PC-9 (cell line): ENCODE data around the gene TMEM156. TPM values are rescaled to one million over a fixed set of nuclear protein-coding genes. Genes with fewer than 3 reads are reported as not detected.

Source experiments
- BruUV-seq: library from RNA; stranded (reverse); fragments of 400-500 nt; replicated peaks from 2 replicates; lab custom pipeline; 2021; lab: Mats Ljungman, UMichigan
- CTCF ChIA-PET: fragments of 300-600 bp; sonication (Branson Sonifier 250); formaldehyde crosslinking; loops from one replicate; lab custom pipeline; 2022; ENCODE audit warnings: antibody characterized with exemption; lab: Charles Lee
- POLR2A ChIA-PET: fragments of 300-600 bp; sonication (Branson Sonifier 250); formaldehyde crosslinking; loops from one replicate; lab custom pipeline; 2022; ENCODE audit warnings: antibody characterized with exemption; ENCODE audit not compliant: unreplicated experiment; lab: Charles Lee
- DNase-seq, 2 experiments: peaks; one replicate each; pipeline versions ENCODE4 v3.0.0 to v3.0.0-alpha.2; 2015 to 2022; ENCODE audit warnings: mixed read lengths in 1 of 2
- H2AFZ ChIP-seq: fragments of 200-600 bp; sonication (generic); 2 replicates; pipeline ENCODE4 v1.8.1; 2017; ENCODE audit warnings: antibody characterized with exemption
- H3F3A ChIP-seq: fragments of 200-600 bp; sonication (generic); 2 replicates; pipeline ENCODE4 v1.8.1; 2017; ENCODE audit warnings: antibody characterized with exemption, mild to moderate bottlenecking, low read depth; ENCODE audit not compliant: insufficient read depth
- H3K27ac ChIP-seq: fragments of 200-600 bp; sonication (generic); 2 replicates; pipeline ENCODE4 v1.6.1; 2016; ENCODE audit warnings: mixed run types
- H3K27me3 ChIP-seq: fragments of 200-600 bp; sonication (generic); 2 replicates; pipeline ENCODE4 v1.6.1; 2016; ENCODE audit warnings: low read depth, mixed run types; ENCODE audit not compliant: insufficient read depth
- H3K36me3 ChIP-seq: fragments of 200-600 bp; sonication (generic); 2 replicates; pipeline ENCODE4 v1.6.1; 2016; ENCODE audit warnings: low read depth, mixed run types
- H3K4me1 ChIP-seq: fragments of 200-600 bp; sonication (generic); replicated peaks from 2 replicates; pipeline ENCODE4 v1.6.1; 2016; ENCODE audit warnings: mixed run types; ENCODE audit not compliant: insufficient read depth
- H3K4me2 ChIP-seq: fragments of 200-600 bp; sonication (generic); 2 replicates; pipeline ENCODE4 v1.6.1; 2017; ENCODE audit warnings: mixed run types
- H3K4me3 ChIP-seq: fragments of 200-600 bp; sonication (generic); 2 replicates; pipeline ENCODE4 v1.6.1; 2016; ENCODE audit warnings: mixed run types
- H3K79me2 ChIP-seq: fragments of 200-600 bp; sonication (generic); 2 replicates; pipeline ENCODE4 v1.6.1; 2017; ENCODE audit warnings: low read depth, mixed run types
- H3K9me2 ChIP-seq: fragments of 200-600 bp; sonication (generic); 2 replicates; pipeline ENCODE4 v1.8.1; 2017; ENCODE audit warnings: mild to moderate bottlenecking; ENCODE audit not compliant: insufficient read depth
- H3K9me3 ChIP-seq: fragments of 200-600 bp; sonication (generic); 2 replicates; pipeline ENCODE4 v1.8.1; 2016; ENCODE audit warnings: low read depth; ENCODE audit not compliant: insufficient read depth
- H4K20me1 ChIP-seq: fragments of 200-600 bp; sonication (generic); 2 replicates; pipeline ENCODE4 v1.8.1; 2017; ENCODE audit not compliant: insufficient read depth
- CTCF ChIP-seq: fragments of 200-600 bp; sonication (generic); conservative IDR thresholded peaks from 2 replicates; pipeline ENCODE4 v1.6.1; 2017; ENCODE audit warnings: mixed run types, antibody characterized with exemption, mild to moderate bottlenecking, moderate library complexity
- EZH2 ChIP-seq: fragments of 200-600 bp; sonication (generic); IDR thresholded peaks from 2 replicates; pipeline ENCODE4 v1.8.0; 2017; ENCODE audit warnings: antibody characterized with exemption, low read depth
- intact Hi-C: fragments of 100-400 bp; cut with micrococcal nuclease; formaldehyde crosslinking; loops from one replicate; pipeline ENCODE4 v1.10.0; 2022; ENCODE audit not compliant: unreplicated experiment
- total RNA-seq: library from RNA; stranded (reverse); gene quantifications from 2 replicates; pipeline ENCODE4 v1.2.3, GENCODE V29; 2021

TMEM156 gene
- total RNA-seq, 1 experiment from 2014 or later = 29.3 TPM

GRCh38 chr4:39045827-39046221 is 13.6 kb upstream of the TMEM156 start:
- DNase-seq = peak; percentile 11 to 64
- intact Hi-C loops = no loop called here
- Histone ChIP-seq H3K9me2 (no peaks in the 10 kb centered on the region), H3K27ac (peak overlapping the region; percentile 98), H3K4me3 (peak overlapping the region; percentile 85), H4K20me1 (peaks cover 12% of the 10 kb centered on the region), H3K4me2 (peak overlapping the region; percentile 81), H3F3A (peaks cover 60% of the 10 kb centered on the region), H3K36me3 (peaks cover 14% of the 10 kb centered on the region; the same call in 1 of the 2 replicates), H3K9me3 (no peaks in the 10 kb centered on the region), H2AFZ (no peak overlapping the region), H3K4me1 (peaks cover 49% of the 10 kb centered on the region), H3K27me3 (no peaks in the 10 kb centered on the region), H3K79me2 (peaks cover 52% of the 10 kb centered on the region)
- no TSS peak for BruUV-seq
- TF ChIP-seq EZH2 (no peak), CTCF (no peak)
- ChIA-PET CTCF (interaction anchor here (0.6 to 0.7 kb wide), 2 partner anchors 97 to 570 kb away, joined by 3 to 8 read pairs; no protein-coding TSS in a partner anchor), POLR2A (interaction anchor here (0.6 to 0.7 kb wide), 5 partner anchors 14 to 144 kb away, joined by 4 to 11 read pairs (median 6); partner anchors contain the start of gene TMEM156)

GRCh38 chr4:39044956-39045826 is 13.0 kb upstream of the TMEM156 start:
- Histone ChIP-seq H3K79me2 (peaks cover 46% of the 10 kb centered on the region), H3K36me3 (peaks cover 11% of the 10 kb centered on the region; the same call in 1 of the 2 replicates), H2AFZ (no peak overlapping the region), H3K4me1 (peaks cover 49% of the 10 kb centered on the region), H3K4me3 (peak overlapping the region; percentile 85), H3K4me2 (peak overlapping the region; percentile 81), H3K9me2 (no peaks in the 10 kb centered on the region), H3F3A (peaks cover 60% of the 10 kb centered on the region), H3K27ac (peak overlapping the region; percentile 98), H3K9me3 (no peaks in the 10 kb centered on the region), H3K27me3 (no peaks in the 10 kb centered on the region), H4K20me1 (peaks cover 12% of the 10 kb centered on the region)
- no TSS peak for BruUV-seq
- intact Hi-C loops = loop anchor here (1.0 to 5.0 kb wide), 3 partner anchors 9 to 883 kb away; partner anchors contain the start of gene FAM114A1
- ChIA-PET POLR2A (interaction anchor here (0.6 to 1.2 kb wide), 7 partner anchors 14 to 482 kb away, joined by 3 to 7 read pairs (median 5); partner anchors contain the start of gene UGDH), CTCF (interaction anchor here (0.6 kb wide), 2 partner anchors 17 to 570 kb away, joined by 4 to 8 read pairs; no protein-coding TSS in a partner anchor)
- TF ChIP-seq EZH2 = no peak
- no peak for TF ChIP-seq CTCF
- no peak for DNase-seq

GRCh38 chr4:39044364-39044955 is 12.3 kb upstream of the TMEM156 start:
- no TSS peak for BruUV-seq
- Histone ChIP-seq H3K9me3 (no peaks in the 10 kb centered on the region), H3K4me3 (peak overlapping the region; percentile 85), H3F3A (peaks cover 60% of the 10 kb centered on the region), H3K4me2 (peak overlapping the region; percentile 95), H4K20me1 (peaks cover 12% of the 10 kb centered on the region), H3K79me2 (peaks cover 40% of the 10 kb centered on the region), H3K27me3 (no peaks in the 10 kb centered on the region), H3K27ac (peak overlapping the region; percentile 98), H3K36me3 (peaks cover 11% of the 10 kb centered on the region; the same call in 1 of the 2 replicates), H2AFZ (no peak overlapping the region), H3K4me1 (peaks cover 53% of the 10 kb centered on the region), H3K9me2 (no peaks in the 10 kb centered on the region)
- TF ChIP-seq CTCF = no peak
- no peak for TF ChIP-seq EZH2
- DNase-seq = peak; percentile 86 to 94
- CTCF ChIA-PET = interaction anchor here (0.6 to 0.7 kb wide), 2 partner anchors 16 to 248 kb away, joined by 3 to 4 read pairs; no protein-coding TSS in a partner anchor
- intact Hi-C loops = loop anchor here (1.0 to 5.0 kb wide), 3 partner anchors 8 to 882 kb away; partner anchors contain the start of gene FAM114A1
- POLR2A ChIA-PET = interaction anchor here (0.6 to 1.2 kb wide), 8 partner anchors 9 to 483 kb away, joined by 3 to 7 read pairs (median 4); partner anchors contain the start of gene UGDH
